GM21576 (cell line): ENCODE results near the gene MTHFS.
"Not testable (repeated sequence)": the region's sequence is repeated elsewhere in the genome, so short reads cannot be mapped to it uniquely, and the experiment has no call there.

Experiments used
- ATAC-seq: cut with Tn5 transposase; IDR thresholded peaks from one replicate; pipeline ENCODE4 v1.9.1; 2021; ENCODE audit warnings: mild to moderate bottlenecking, moderate library complexity; ENCODE audit not compliant: unreplicated experiment

MTHFS gene

DNA sequence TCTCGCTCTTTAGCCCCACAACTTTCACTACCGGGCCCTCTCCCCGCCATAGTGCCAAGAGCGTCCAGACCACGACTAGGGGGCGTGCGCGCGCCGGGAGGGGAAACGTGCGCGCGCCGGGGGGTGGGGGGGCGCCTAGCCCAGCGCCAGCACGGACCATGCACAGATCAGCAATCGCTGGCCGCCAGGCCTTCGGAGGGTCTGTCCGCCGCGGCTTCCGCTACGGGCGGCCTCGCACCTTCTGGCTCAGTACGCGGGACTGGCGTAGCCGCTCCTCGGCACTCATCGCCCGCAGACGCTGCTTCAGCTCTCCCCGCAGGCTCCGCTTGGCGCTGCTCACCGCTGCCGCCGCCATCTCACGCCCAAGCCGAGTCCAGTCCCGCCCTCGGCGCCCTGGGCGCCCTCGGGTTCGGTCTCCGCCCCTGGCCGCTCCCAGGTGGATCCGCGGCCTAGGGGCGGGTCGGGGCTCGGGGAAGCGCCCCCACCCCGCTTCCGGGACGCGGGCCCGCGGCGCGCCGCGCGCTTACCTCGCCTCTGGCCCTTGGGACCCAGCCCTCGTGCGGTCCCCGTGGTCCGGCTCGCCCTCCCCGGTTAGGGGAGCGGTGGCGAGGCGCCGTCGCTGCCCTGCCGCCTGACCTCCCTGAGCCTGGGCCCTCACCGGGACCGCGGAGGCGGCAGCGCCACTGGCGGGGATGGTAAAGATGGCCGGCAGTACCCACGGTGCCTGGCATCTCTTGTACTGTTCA lies at the start of gene MTHFS:
TSS of gene MTHFS (minus strand) at position 381 of the 746 bp plus-strand sequence. CDS start at position 355, 26 bp downstream.
- ATAC-seq, result peak; percentile 70

GRCh38 chr15:79944622-79945021 lies 47.8 kb upstream of the MTHFS start:
- ATAC-seq, result no peak

DNA sequence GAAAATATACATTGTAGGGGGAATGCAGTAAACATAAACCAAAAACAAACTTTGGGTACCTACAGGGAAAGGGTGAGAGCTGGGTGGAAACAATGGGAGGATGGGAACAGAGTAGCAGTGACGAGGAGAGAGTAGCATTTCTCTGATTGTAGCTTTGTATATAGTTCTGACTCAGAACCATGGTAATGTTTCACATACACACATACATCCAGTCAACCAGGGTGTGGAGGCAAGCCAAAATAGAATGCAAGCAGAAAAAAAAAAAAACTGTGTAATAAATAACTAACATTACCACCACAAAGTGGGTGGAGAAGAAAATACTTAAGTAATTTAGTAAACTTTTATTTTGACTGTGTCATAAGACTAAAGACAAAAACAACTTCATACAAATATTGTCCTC lies 47.0 kb upstream of the MTHFS start:
- no peak for ATAC-seq

DNA sequence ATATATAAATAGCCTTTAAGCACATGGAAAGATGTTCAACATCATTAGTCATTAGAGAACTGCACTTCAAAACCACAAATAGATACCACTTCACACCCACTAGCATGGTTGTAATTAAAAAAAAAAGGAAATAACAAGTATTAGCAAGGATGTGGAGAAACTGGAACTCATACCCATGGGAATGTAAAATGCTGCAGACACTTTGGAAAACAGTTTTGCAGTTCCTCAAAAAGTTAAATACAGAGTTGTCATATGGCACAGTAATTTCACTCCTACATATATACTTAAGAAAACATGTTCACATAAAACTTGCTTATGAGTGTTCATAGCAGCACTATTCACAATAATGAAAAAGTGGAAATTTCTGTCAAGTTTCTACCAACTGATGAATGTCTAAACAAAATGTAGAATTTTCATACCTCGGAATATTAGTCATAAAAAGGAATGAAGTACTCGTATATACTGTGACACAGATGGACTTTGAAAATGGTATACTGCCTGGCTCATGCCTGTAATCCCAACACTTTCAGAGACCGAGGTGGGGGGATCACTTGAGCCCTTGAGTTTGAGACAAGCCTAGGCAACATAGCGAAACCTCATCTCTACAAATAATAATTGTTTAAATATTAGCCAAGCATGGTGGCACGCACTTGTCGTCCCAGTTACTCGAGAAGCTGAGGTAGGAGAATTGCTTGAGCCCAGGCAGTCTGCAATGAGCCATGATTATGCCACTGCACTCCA lies 46.1 kb upstream of the MTHFS start:
- ATAC-seq, result no peak

DNA sequence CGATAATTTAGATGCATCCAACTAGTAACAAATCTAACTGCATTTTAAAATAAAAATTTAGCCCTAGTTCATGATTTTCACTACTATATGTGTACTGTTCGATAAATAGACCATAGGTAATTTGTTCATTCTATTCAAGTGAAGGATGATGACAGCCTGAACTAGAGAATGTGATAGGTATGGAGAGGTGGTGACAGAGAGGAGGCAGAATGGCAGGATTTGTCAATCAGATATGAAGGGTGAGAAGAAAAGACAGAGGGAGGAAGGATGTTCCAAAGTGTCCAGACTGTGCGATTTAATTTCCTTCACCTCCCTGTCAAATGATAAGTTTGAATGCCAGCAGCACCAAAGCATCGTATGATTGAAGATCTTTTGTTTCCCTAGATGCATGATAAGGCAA lies 42.6 kb upstream of the MTHFS start:
- ATAC-seq, result no peak

DNA sequence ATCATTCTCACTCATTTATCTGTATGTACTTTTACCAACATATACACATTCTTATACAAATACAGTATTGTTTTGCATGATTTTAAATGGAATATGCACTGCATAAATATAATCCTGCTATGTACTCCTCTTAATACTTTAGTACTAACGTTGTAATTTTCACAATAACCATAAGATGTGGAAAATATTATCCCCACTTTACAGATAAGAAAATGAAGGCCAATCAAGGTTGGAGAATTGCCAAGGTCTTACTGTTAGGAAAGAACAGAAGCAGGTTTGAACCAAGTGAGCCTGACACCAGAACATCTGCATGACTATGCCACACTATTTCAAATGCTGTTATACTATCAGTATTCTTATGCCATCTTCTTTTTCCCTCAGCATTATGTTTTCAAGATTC lies 41.3 kb upstream of the MTHFS start:
- no peak for ATAC-seq

- not testable (repeated sequence) for ATAC-seq
Measured at GRCh38 chr15:79935556-79936201, 38.9 kb upstream of the MTHFS start.

GRCh38 chr15:79933231-79933630 lies 36.4 kb upstream of the MTHFS start:
- ATAC-seq, result no peak

GRCh38 chr15:79932447-79932846 lies 35.6 kb upstream of the MTHFS start:
- ATAC-seq, result no peak

DNA sequence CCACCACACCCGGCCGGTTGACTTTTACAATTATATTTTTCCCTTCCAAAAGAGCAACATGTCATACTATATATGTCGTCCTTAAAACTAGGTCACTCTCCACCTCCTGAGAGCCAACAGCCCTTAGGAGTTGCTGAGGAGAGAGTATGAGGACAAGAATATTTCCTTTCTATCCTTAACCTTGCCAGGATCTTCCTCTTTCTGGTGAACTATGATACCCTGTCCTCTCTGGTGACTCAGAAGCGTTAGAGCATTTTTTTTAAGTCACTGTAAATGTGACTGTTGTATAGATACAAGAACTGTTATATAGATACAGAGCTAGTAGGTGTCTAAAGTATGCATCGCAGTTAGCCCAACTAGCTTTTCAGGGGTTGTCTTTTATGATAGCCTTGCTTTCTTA lies 33.7 kb upstream of the MTHFS start:
- no peak for ATAC-seq

DNA sequence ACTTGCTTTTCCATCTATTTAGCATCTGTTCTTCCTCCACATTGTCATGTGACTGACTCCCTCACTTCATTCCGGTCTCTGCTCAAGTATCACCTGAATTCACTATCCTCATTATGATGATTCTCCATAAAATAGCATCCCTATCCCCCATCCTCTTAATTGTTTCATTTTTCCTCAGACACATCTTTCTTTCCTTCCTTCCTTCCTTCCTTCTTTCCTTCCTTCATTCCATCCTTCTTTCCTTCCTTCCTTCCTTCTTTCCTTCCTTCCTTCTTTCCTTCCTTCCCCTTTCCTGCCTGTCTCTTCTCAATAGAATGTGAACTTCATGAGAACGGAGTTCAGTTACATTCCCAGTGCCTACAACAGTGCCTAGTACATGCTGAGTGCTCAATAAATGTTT lies 32.6 kb upstream of the MTHFS start:
- no peak for ATAC-seq

- not testable (repeated sequence) for ATAC-seq
Measured at GRCh38 chr15:79926116-79926515, 29.3 kb upstream of the MTHFS start.

- no peak for ATAC-seq
Measured at GRCh38 chr15:79924379-79924778, 27.6 kb upstream of the MTHFS start.

DNA sequence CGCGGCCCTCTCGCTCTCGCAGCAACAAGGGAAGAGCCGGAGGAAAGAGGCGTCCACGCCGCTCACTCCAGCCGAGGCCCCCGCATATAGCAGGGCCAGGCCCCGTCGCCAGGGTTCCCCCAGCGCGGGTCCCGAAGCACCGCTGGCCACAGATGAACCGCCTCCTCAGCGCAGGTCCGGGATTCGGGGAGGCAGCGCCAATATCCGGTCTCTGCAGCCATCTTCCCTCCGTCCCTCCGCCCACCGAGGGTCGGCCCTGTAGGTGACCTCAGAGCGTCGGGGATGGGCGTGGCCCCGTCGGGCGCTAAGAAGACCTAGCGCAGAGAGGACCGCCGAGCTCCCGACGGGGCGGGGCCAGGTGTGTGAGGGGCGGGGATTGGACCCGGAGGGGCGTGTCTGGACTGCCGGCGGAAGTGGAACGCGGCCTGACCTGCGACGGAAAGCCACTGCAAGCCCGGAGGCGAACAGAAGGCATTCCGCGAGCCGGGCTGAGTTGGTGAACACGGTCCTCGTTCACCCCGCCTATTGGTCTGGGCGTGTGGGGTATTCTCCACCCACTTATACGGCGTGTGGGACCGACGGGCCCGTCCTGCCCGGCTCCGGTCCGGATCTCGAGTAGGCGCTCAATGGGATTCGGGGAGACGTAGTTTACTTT lies 26.8 kb upstream of the MTHFS start:
- peak; percentile 92 for ATAC-seq

DNA sequence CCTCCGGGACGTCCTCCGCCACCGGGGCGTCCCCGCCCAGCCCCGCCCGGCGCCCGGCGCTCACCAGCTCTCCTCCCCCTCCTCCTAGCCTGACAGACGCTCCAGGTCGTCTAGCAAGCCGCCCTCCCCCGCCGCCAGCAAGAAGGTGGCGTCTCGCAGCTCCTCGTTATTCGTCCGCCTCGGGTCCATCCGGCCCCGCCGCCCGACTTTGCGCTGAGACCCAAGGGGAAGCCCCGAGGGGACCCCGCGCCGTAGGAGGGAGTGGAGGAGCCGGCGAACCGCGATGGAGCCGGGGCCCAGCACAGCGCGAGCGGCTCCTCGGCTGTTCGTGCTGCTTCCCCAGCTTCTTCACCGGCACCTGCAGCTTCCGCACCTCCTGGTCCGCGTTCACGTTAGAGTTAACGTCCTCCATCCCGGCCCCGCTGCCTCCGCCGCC lies 26.3 kb upstream of the MTHFS start:
- peak; percentile 43 for ATAC-seq

GRCh38 chr15:79922512-79923078 lies 25.8 kb upstream of the MTHFS start:
- no peak for ATAC-seq

GRCh38 chr15:79919749-79920511 lies 23.1 kb upstream of the MTHFS start:
- no peak for ATAC-seq

GRCh38 chr15:79919090-79919748 lies 22.4 kb upstream of the MTHFS start:
- ATAC-seq, result no peak

DNA sequence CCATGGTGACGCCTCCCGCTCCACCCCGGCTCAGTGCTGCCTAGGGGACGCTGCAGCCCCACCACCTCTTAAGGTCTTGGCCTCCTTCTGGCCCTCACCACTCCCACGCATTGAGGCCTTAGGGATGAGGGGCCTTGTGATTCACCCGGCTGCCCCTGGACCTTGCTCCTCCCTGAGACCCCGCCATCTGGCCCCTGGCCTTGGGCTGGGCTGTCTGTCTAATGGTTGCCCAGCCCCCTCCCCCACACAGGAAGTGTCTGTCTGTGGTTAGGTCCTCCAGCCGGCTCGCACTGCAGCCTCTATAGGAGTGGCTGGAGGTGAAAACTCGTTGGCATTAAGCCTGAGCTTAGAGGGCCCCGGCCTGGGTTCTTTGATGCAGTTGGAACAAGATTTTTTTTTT lies 21.5 kb upstream of the MTHFS start:
- no peak for ATAC-seq
